Measurements from ENCODE around the gene LRRTM3.

LRRTM3 gene

GRCh38 chr10:67004690-67005089, 78.9 kb downstream of the LRRTM3 start:
- TF ChIP-seq CTCF (IDR thresholded peaks at IDR 0.05; ENCODE audit: low read depth, low read length, missing control alignments), result no peak
- H3K4me3 ChIP-seq (replicated peaks; ENCODE audit: low read depth, low read length), result no peak overlapping the region
- DNase-seq (ENCODE audit: extremely low read depth, low read depth), result no peak

- no peak for TF ChIP-seq CTCF (IDR thresholded peaks at IDR 0.05; ENCODE audit: low read depth, low read length, missing control alignments)
- DNase-seq (ENCODE audit: extremely low read depth, low read depth), result no peak
- H3K4me3 ChIP-seq (replicated peaks; ENCODE audit: low read depth, low read length), result no peak overlapping the region
Observed at GRCh38 chr10:67005981-67006380, 80.1 kb downstream of the LRRTM3 start.

GRCh38 chr10:67011480-67011879, 85.6 kb downstream of the LRRTM3 start:
- no peak overlapping the region for H3K4me3 ChIP-seq (replicated peaks; ENCODE audit: low read depth, low read length)
- no peak for DNase-seq (ENCODE audit: extremely low read depth, low read depth)
- TF ChIP-seq CTCF (IDR thresholded peaks at IDR 0.05; ENCODE audit: low read depth, low read length, missing control alignments), result no peak

GRCh38 chr10:67011981-67012380, 86.1 kb downstream of the LRRTM3 start:
- TF ChIP-seq CTCF (IDR thresholded peaks at IDR 0.05; ENCODE audit: low read depth, low read length, missing control alignments), result no peak
- DNase-seq (ENCODE audit: extremely low read depth, low read depth), result no peak
- H3K4me3 ChIP-seq (replicated peaks; ENCODE audit: low read depth, low read length), result no peak overlapping the region

- no peak for DNase-seq (ENCODE audit: extremely low read depth, low read depth)
- TF ChIP-seq CTCF (IDR thresholded peaks at IDR 0.05; ENCODE audit: low read depth, low read length, missing control alignments), result no peak
- no peak overlapping the region for H3K4me3 ChIP-seq (replicated peaks; ENCODE audit: low read depth, low read length)
Observed at GRCh38 chr10:67015225-67015624, 89.4 kb downstream of the LRRTM3 start.

GRCh38 chr10:67017218-67017617, 91.4 kb downstream of the LRRTM3 start:
- no peak overlapping the region for H3K4me3 ChIP-seq (replicated peaks; ENCODE audit: low read depth, low read length)
- DNase-seq (ENCODE audit: extremely low read depth, low read depth), result no peak
- no peak for TF ChIP-seq CTCF (IDR thresholded peaks at IDR 0.05; ENCODE audit: low read depth, low read length, missing control alignments)

GRCh38 chr10:67022099-67022498, 96.3 kb downstream of the LRRTM3 start:
- no peak overlapping the region for H3K4me3 ChIP-seq (replicated peaks; ENCODE audit: low read depth, low read length)
- DNase-seq (ENCODE audit: extremely low read depth, low read depth), result no peak
- TF ChIP-seq CTCF (IDR thresholded peaks at IDR 0.05; ENCODE audit: low read depth, low read length, missing control alignments), result no peak
